HG02885 (cell line): ENCODE measurements around the gene LFNG.

Source experiments
- ATAC-seq: cut with Tn5 transposase; IDR thresholded peaks from one replicate; pipeline ENCODE4 v1.9.1; 2021; ENCODE audit warnings: mild to moderate bottlenecking; ENCODE audit not compliant: unreplicated experiment, poor library complexity

LFNG gene

GRCh38 chr7:2482725-2483451 lies 36.7 kb upstream of the LFNG start:
- no peak for ATAC-seq

GRCh38 chr7:2483494-2483893 lies 36.1 kb upstream of the LFNG start:
- ATAC-seq, result no peak

- ATAC-seq, result no peak
Observed at GRCh38 chr7:2484868-2485267, 34.7 kb upstream of the LFNG start.

GRCh38 chr7:2487586-2488271 lies 31.8 kb upstream of the LFNG start:
- no peak for ATAC-seq

GRCh38 chr7:2488272-2488645 lies 31.3 kb upstream of the LFNG start:
- ATAC-seq, result no peak

- no peak for ATAC-seq
Observed at GRCh38 chr7:2488681-2489080, 30.9 kb upstream of the LFNG start.

GRCh38 chr7:2490181-2490651 lies 29.4 kb upstream of the LFNG start:
- no peak for ATAC-seq

GRCh38 chr7:2492038-2492437 lies 27.5 kb upstream of the LFNG start:
- ATAC-seq, result no peak

GRCh38 chr7:2493205-2494164 lies 26.1 kb upstream of the LFNG start:
- no peak for ATAC-seq

GRCh38 chr7:2494191-2495130 lies 25.1 kb upstream of the LFNG start:
- no peak for ATAC-seq

- no peak for ATAC-seq
Observed at GRCh38 chr7:2495418-2496299, 23.9 kb upstream of the LFNG start.

- ATAC-seq, result no peak
Observed at GRCh38 chr7:2496375-2496774, 23.2 kb upstream of the LFNG start.

GRCh38 chr7:2497065-2497464 lies 22.5 kb upstream of the LFNG start:
- ATAC-seq, result no peak

- ATAC-seq, result no peak
Observed at GRCh38 chr7:2497500-2498336, 21.9 kb upstream of the LFNG start.

- no peak for ATAC-seq
Observed at GRCh38 chr7:2498708-2499107, 20.9 kb upstream of the LFNG start.

- no peak for ATAC-seq
Observed at GRCh38 chr7:2499181-2499580, 20.4 kb upstream of the LFNG start.

GRCh38 chr7:2499719-2500430 lies 19.7 kb upstream of the LFNG start:
- ATAC-seq, result no peak
